GM21515 (cell line): ENCODE data around the gene BRICD5.

Experiments used
- ATAC-seq: cut with Tn5 transposase; IDR thresholded peaks from one replicate; pipeline ENCODE4 v1.9.1; 2021; ENCODE audit not compliant: unreplicated experiment

BRICD5 gene

DNA sequence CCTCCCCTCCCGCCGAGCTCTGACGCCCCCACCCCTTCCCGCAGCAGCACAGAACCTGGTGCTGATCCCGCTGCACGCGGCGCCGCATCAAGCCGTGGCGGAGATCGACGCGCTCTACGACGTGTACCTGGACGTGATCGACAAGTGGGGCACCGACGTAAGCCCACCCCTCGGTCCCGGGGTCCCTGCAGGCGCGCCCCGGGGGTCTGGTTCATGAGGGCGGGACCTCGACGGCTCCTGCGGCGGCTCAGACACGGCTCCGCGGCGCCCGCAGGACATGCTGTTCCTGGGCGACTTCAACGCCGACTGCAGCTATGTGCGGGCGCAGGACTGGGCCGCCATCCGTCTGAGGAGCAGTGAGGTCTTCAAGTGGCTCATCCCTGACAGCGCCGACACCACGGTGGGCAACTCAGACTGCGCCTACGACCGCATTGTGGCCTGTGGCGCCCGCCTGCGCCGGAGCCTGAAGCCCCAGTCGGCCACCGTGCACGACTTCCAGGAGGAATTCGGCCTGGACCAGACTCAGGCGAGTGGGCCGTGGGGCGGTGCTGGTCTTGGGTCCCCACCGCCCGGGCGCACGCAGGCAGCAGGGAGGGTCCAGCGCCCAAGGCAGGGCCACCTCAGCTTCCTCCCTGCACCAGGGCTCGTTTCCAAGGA is 27.0 kb upstream of the BRICD5 start:
- ATAC-seq = no peak

DNA sequence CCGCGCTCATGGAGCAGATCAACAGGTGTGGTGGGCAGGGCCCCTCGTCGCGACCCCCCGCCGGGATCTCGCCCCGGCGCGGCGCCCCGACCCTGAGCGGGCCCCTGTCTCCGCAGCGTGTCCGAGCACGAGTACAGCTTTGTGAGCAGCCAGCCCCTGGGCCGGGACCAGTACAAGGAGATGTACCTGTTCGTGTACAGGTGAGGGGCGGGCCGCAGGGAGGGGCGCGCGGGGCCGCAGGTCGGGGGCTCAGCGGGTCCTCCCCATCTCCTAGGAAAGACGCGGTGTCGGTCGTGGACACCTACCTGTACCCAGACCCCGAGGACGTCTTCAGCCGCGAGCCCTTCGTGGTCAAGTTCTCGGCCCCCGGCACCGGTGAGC is 26.4 kb upstream of the BRICD5 start:
- no peak for ATAC-seq

DNA sequence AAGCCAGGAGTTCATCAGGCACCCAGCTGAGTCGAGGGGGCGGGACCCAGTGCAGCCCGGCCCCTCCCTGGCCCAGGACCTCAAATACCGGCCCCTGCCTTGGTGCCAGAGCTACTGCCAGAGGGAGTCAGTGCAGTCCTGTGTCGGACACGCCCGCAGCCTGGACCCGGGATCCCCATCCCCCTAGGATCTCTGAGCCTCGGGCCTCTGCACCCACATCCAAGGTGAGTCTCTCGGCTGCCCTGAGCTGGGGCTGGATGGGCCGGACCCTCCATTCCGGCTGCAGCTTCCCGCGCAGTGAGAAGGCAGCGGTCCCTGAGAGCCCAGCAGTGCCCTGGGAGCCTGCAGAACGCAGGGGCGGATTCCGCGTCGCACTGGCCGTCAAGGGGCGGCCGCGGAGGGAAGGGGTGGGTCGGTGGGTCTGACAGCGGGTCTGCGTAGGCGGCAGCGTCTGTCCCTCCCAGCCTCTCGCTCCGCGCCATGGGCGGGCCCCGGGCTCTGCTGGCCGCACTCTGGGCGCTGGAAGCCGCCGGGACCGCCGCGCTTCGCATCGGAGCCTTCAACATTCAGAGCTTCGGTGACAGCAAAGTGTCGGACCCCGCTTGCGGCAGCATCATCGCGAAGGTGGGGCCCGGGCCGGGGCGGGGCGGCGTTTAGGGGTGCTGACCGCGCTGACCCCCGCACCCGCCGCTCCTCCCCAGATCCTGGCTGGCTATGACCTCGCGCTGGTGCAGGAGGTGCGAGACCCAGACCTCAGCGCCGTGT is 25.9 kb upstream of the BRICD5 start, which contains the start of gene DNASE1L2:
DNASE1L2 (plus strand) TSS at position 108 of the 765 bp plus-strand sequence; CDS start at position 481, 373 bp downstream.
- no peak for ATAC-seq

DNA sequence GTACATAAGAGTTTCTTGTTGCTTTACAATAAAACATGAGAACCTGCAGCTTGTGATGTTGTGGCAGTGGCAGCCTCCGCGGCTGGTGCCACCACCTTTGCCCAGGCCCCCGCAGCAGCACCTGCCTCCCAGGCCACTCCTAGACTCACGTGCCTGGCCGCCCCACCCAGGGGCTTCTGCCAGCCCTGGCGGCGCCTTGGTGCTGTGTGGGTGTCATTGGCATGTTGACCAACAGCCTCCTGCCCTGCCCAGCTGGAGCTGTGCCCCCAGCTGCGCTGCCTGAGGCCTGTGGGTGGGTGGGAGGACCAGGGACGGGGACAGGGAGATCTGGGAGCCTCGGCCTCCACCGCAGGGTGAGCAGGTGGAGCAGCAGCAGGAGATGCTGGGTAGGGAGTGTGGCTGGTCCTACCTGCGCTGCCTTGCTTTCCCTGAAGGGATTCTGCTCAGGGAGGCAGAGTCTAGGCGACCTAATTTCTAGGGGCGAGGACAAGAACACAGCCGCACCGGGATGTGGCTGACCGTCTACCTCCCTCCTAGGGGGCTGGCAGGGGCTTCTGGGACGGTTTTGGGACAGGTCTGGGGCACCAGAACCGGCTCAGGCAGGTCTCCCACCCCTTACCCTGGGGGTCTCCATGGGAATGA is 25.2 kb upstream of the BRICD5 start:
- no peak for ATAC-seq

DNA sequence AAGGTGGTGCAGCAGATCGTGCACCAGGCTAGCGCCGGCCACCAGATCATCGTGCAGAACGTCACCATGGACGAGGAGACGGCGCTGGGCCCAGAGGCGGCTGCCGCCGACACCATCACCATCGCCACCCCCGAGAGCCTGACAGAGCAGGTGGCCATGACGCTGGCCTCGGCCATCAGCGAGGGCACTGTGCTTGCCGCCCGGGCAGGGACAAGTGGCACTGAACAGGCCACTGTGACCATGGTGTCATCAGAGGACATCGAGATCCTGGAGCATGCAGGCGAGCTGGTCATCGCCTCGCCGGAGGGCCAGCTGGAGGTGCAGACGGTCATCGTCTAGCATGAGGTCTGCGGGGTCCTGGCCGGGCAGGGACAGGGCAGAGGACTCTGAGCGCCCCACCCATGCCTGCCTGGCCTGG is 24.6 kb upstream of the BRICD5 start:
- no peak for ATAC-seq

DNA sequence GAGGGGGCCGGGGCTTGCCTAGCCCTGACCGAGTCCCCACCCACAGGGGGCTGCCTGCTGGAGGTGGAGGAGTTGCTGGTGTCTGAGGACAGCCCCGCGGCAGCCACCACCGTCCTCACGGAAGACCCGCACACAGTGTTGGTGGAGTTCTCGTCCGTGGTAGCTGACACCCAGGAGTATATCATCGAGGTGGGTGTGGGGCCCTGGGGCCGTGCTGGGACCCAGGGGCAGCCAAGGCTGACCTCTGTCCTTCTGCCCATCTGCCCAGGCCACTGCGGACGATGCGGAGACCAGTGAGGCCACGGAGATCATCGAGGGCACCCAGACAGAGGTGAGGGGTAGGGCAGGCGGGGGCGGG is 24.1 kb upstream of the BRICD5 start:
- ATAC-seq = no peak

DNA sequence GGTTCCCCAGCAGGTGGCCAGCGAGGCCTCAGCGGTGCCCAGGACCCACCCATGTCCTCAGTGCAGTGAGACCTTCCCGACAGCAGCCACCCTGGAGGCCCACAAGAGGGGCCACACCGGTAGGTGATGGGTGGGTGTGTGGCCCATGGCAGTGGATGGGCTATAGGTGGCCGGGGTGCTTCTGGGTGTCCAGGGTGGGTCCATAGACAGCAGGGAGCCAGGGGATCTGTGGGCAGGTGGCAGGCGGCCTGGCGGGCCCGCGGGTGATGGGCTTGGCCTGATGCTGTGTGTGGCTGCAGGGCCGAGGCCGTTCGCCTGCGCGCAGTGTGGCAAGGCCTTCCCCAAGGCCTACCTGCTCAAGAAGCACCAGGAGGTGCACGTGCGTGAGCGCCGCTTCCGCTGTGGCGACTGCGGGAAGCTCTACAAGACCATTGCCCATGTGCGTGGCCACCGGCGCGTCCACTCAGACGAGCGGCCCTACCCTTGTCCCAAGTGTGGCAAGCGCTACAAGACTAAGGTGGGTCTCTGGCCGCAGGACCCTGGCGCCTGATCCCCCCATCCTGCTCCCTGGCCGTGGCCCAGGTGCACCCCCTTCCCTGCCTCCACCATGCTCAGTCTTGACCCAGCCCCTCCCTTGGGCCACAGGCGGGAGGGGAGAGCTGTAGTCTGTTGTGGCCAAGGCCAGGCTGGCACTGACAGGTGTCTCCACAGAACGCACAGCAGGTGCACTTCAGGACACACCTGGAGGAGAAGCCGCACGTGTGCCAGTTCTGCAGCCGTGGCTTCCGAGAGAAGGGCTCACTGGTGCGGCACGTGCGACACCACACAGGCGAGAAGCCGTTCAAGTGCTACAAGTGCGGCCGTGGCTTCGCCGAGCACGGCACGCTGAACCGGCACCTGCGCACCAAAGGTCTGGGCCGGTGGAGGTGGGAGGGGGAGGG is 23.5 kb upstream of the BRICD5 start:
- ATAC-seq = no peak

DNA sequence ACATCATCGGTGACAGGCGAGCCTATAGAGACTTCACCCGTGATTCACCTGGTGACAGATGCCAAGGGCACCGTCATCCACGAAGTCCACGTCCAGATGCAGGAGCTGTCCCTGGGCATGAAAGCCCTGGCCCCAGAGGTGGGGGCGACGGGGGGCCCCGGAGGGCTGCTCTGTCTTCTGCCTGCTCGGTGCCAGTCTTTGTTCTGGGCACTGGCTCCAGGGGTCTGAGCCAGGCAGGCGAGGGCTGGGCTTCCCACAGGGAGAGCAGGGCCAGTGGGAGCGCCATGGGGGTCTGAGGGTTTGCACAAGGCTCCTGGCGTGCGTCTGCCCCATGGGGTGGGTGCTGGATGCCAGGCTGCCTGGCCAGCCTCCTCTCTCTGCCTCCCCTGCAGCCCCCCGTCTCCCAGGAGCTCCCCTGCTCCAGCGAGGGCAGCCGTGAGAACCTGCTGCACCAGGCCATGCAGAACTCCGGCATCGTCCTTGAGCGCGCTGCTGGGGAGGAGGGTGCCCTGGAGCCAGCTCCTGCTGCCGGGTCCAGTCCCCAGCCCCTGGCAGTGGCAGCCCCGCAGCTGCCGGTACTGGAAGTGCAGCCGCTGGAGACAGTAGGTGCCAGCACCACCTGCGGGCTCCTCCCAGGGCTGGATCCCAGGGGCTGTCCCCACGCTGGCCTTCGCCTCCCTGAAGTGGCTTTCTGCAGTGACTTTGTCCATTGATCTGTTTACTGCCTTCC is 22.5 kb upstream of the BRICD5 start:
- no peak for ATAC-seq

DNA sequence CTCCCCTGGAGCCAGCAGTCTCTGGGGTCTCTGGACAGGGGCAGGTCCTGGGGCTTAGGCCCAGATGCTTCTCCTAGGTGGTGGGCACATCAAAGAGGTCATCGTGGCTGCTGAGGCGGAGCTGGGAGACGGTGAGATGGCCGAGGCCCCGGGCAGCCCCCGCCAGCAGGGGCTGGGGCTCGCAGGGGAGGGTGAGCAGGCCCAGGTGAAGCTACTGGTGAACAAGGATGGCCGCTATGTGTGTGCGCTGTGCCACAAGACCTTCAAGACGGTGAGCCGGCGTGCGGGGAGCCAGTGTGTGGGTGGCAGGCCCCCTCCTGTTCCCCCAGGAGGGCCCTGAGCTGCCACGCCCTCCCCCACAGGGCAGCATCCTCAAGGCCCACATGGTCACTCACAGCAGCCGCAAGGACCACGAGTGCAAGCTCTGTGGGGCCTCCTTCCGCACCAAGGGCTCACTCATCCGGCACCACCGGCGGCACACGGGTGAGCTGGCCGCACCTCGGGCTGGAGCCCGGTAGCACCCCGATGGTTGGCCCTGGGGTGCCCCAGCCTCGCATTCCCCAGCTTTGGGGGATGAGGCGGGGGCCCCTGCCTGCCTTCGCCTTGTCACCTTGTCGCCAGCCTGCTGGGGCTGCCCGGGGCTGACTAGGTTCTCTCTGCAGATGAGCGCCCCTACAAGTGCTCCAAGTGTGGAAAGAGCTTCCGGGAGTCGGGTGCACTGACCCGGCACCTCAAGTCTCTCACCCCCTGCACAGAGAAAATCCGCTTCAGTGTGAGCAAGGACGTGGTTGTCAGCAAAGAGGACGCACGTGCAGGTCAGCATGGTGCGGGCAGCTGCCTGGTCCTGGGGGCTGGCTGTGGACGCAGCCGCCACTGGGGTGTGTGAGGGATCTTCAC is 21.7 kb upstream of the BRICD5 start:
- no peak for ATAC-seq

DNA sequence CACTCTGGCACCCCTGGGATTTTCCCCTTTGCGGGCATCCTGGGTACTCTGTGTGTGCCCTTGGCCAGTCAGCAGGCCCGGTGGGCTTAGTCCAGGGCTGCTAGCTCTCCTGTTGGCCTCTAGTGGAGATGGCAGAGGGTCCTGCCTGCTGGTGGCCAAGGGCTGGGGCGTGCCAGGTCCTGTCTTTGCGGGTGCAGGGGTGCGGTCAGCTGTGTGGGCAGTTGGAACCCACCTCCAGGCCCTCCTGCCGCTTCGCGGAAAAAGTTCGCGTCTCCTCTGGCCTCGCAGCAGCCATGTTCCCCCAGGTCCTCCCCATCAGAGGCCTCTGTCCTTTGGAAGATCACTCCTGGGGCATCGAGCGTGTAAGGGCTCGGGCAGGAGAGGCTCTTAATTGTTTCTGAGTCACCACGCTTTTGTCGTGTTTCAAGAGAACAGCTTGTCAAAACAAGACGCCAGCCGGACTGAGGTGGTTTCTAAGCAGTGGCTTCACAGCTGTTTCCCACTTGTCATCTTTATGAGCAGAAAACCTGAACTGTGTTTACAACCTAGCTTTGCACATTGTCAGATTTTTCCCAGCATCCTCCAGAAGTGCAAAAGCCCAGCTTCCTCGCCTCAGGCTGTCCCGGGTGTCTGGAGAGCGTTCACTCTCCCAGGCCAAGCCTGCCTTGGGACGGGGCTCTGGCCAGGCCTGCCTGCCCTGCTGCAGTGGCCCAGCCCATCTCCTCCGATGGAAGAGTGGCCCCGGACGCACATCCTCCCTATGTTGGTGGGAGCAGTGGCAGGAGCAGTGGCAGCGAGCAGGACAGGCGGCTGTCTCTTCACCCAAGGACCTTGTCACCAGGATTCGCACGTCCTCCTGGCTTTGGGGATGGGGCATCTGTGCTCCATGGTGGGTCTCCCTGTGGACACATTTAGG is 20.6 kb upstream of the BRICD5 start:
- ATAC-seq = no peak

DNA sequence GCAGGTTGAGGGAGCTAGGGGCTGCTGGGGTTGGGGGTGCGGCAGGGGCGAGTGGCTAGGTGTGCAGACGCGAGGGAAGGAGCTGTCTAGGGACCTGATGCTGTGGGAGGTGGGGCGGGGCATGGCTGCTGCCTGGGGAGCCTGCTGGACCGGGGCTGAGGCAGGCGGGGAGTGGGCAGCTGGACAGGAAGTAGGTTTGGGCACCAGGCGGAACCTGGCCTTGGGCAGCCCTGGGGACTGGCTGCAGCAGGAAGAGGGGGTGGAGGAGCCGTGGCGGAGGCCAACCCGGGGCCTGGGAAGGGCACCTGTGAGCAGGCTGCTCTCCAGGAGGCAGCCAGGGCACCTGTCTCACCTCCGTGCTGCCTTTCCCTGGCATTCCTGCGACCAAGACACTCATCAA is 19.7 kb upstream of the BRICD5 start:
- no peak for ATAC-seq

DNA sequence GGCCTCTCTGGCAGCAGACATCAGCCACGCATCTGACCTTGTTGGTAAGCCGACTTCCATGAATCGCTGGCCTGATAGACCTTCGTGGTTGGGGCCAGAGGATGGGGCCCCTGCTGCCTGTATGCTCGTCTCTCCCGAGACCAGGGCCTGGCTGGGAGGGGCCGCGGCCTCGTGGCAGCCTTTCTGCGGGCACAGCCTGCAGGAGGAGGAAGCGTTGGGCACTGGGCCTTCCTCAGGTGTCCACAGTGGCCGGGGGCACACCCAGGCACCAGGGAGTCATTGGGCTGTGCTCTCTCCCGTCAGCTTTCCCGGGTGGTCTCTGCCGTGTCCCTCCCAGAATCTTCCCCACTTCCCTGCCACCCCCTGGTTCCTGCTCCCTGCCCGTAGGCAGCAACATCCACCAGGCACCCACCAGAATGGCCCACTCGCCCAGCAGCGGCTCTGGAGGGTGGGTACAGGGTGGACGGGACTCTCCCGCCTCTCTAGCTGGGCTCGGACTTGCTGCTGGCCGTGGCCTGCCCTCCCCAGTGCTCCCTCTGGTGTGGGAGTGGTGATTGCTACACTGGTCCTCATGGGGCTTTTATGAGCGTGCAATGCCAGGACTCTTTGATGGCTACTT is 19.1 kb upstream of the BRICD5 start:
- ATAC-seq = no peak

DNA sequence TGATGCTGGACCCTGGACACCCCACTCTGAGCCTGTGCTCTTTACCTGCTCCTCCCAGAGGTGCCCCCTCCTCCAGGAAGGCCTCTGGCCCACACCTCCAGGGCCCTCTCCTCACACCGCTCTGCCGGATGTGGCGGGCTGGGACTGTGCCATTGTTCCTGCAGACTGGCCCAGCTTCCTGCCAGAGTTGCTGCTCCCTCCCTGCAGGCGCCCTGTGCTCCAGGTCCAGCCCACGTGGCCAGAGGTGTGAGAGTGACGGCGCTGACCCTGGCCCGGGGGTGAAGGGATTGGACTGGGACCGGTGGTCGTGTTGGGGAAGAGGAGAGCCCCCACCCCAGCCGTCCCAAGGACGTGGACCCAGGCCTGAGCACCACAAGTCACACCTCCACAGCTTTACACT is 18.4 kb upstream of the BRICD5 start:
- no peak for ATAC-seq

DNA sequence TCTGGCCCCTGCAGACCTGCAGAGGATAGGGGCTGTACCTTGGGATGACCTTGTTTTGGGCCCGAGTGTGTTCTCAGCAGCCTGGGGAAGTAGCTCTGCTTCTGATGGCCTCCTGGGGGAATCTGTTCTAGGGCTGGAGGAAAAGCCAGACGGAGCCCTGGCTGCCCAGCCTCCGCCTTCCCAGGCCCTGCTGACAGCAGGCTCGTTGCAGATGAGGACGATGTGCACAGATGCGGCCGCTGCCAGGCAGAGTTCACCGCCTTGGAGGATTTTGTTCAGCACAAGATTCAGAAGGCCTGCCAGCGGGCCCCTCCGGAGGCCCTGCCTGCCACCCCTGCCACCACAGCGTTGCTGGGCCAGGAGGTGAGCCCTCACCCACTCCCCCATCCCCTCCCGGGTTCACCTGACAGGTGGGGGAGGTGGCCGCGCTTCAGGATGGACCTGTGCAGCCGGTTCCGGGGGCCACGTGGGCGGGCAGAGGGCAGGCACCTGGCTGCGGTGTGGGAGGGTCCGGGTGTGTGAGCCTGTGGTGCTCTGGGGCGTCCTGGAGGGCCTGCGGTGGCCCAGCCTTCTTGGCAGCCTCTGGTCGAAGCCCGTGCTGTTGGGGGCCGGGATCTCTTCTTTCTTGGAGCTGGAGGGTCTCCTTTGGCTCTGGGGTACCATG is 17.6 kb upstream of the BRICD5 start:
- ATAC-seq = no peak

DNA sequence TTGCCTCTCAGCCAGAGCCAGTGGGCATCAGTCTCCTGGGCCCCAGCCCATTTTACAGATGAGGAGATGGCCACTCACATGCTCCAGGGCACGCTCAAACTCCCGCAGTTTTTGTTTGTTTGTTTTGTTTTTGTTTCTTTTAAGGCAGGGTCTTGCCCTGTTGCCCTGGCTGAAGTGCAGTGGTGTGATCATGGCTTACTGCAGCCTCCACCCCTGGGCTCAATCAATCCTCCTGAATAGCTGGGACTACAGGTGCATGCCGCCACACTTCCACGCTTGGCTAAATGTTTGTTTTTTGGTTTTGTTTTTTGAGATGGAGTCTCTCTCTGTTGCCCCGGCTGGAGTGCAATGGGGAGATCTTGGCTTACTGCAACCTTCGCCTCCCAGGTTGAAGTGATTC is 16.3 kb upstream of the BRICD5 start:
- no peak for ATAC-seq

DNA sequence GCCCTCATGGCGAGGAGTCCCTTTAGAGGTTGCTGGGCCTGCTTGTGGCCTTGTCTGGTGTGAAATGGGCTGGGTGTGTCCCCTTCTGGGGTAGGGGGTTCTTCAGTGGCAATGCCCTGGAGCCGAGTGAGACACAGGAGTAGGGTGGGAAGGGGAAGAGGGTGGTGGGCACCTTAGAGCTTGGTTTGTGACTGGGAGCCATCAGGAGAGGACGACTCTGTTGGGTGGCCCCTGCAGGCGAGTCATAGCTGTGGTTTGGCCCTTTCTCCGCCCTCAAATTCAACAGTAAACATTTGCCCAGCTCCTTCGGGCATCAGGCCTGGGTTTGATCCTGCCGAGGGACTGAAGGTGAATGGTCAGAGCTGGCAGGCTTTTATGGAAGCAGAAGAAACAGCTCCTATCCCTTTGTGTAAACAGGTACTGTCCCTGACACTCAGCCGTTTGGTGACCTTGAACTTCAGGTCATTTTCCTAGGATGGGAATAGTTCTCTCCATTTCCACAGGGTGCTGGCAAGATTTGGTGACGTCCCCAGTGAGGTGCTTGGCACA is 15.7 kb upstream of the BRICD5 start:
- ATAC-seq = no peak

DNA sequence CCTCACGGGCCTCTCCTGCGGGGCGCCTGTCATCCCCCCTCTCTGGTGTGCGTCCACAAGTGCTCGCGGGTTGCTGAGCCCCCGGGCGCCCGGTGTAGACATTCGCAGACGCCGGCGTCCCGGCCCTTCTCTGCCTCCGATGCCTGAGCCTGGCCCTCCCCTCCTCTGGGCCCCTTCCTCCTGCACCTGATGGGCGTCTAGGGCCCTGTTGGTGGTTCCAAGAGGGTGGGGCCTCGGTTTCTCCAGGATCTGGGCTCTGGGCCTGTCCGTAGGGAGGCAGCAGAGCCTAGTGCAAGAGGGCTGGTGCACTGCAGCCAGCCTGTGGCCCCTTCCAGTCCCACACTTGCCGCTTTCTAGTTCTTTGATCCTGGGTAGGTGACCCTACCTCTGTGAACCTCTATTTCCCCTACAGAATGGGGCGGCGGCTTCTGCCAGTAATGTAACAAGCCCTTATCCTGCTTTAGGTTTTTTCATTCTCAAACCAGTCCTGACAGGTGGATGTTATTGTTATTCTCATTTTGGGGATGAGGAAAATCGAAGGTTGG is 13.4 kb upstream of the BRICD5 start:
- peak; percentile 6 for ATAC-seq
